B cell (primary cell): ENCODE measurements around the gene GPRC5B. TPM values are rescaled to one million over a fixed set of nuclear protein-coding genes. Genes with fewer than 3 reads are reported as not detected.

ENCODE experiments used
- ATAC-seq: fragments of 200-7000 bp; cut with Tn5 transposase; one replicate; pipeline ENCODE4 v1.10.0; 2021; ENCODE audit warnings: low read depth, mild to moderate bottlenecking, moderate number of reproducible peaks, moderate library complexity
- CTCF ChIA-PET: fragments of 350-600 bp; sonication (Branson Sonifier 250); formaldehyde crosslinking; loops from one replicate; lab custom pipeline; 2021; ENCODE audit warnings: antibody characterized with exemption, inconsistent platforms; lab: Charles Lee
- POLR2A ChIA-PET: fragments of 350-600 bp; sonication (Branson Sonifier 250); formaldehyde crosslinking; loops from one replicate; lab custom pipeline; 2021; ENCODE audit warnings: antibody characterized with exemption; lab: Charles Lee
- DNase-seq: peaks from one replicate; pipeline ENCODE4 v3.0.0; 2013
- H2AFZ ChIP-seq: 2 replicates; pipeline ENCODE4 v1.6.1; 2012; ENCODE audit warnings: mild to moderate bottlenecking, low read depth, low read length; ENCODE audit not compliant: insufficient read depth, poor library complexity, severe bottlenecking
- H3K27ac ChIP-seq, 2 donors: 1 replicate in 1 of 2; 2 replicates in 1 of 2; pipeline ENCODE4 v1.5.1; 2012 to 2013; ENCODE audit warnings: low read length in 2 of 2, mild to moderate bottlenecking in 2 of 2, moderate library complexity in 1 of 2
- H3K27me3 ChIP-seq, 4 experiments: fragments of 200-600 bp in 1 of 4; sonication (generic) in 1 of 4; replicated peaks in 1 of 4; 1 replicate in 2 of 4; 2 replicates in 2 of 4; pipeline versions ENCODE4 v1.6.1 to v1.7.0; 2013 to 2016; ENCODE audit warnings: low read length in 3 of 4, mild to moderate bottlenecking in 2 of 4, mixed read lengths in 1 of 4, moderate library complexity in 1 of 4; ENCODE audit not compliant: insufficient read depth in 4 of 4, control insufficient read depth in 3 of 4; ENCODE audit errors: control extremely low read depth in 1 of 4
- H3K36me3 ChIP-seq, 2 experiments: replicated peaks in 1 of 2; 1 replicate in 1 of 2; 2 replicates in 1 of 2; pipeline versions ENCODE4 v1.6.1 to v1.7.1; 2013; ENCODE audit warnings: low read length in 1 of 2; ENCODE audit not compliant: insufficient read depth in 2 of 2, control insufficient read depth in 1 of 2; ENCODE audit errors: control extremely low read depth in 1 of 2, extremely low read depth in 1 of 2
- H3K4me1 ChIP-seq, 2 donors: fragments of 200-600 bp in 1 of 2; sonication (generic) in 1 of 2; 1 replicate in 1 of 2; 2 replicates in 1 of 2; pipeline versions ENCODE4 v1.5.1 to v1.6.1; 2013 to 2017; ENCODE audit warnings: low read length in 2 of 2; ENCODE audit not compliant: control insufficient read depth in 2 of 2, insufficient read depth in 2 of 2
- H3K4me2 ChIP-seq: replicated peaks from 2 replicates; pipeline ENCODE3; 2012; ENCODE audit warnings: mild to moderate bottlenecking, low read depth, low read length; ENCODE audit not compliant: poor library complexity, severe bottlenecking
- H3K4me3 ChIP-seq, 5 experiments: fragments of 200-600 bp in 1 of 5; sonication (generic) in 1 of 5; 1 replicate in 3 of 5; 2 replicates in 2 of 5; pipeline versions ENCODE4 v1.5.1 to v1.7.0; 2011 to 2016; ENCODE audit warnings: low read length in 4 of 5, mild to moderate bottlenecking in 4 of 5, low read depth in 2 of 5, control low read depth in 1 of 5, moderate library complexity in 1 of 5; ENCODE audit not compliant: insufficient read depth in 1 of 5; ENCODE audit errors: control extremely low read depth in 1 of 5, extremely low read depth in 1 of 5
- H3K79me2 ChIP-seq: fragments of 200-600 bp; sonication (generic); one replicate; pipeline ENCODE4 v1.6.0; 2016; ENCODE audit warnings: low read length; ENCODE audit not compliant: control insufficient read depth, insufficient read depth
- H3K9ac ChIP-seq: fragments of 200-600 bp; sonication (generic); 2 replicates; pipeline ENCODE4 v1.6.1; 2017; ENCODE audit warnings: mild to moderate bottlenecking, low read length, moderate library complexity
- H3K9me3 ChIP-seq, 3 donors: one replicate each; pipeline versions ENCODE4 v1.6.1 to v1.7.1; 2013; ENCODE audit warnings: low read length in 2 of 3; ENCODE audit not compliant: control insufficient read depth in 2 of 3, insufficient read depth in 1 of 3; ENCODE audit errors: control extremely low read depth in 1 of 3
- H4K20me1 ChIP-seq: 2 replicates; pipeline ENCODE4 v1.6.0; 2012; ENCODE audit warnings: mild to moderate bottlenecking, low read length; ENCODE audit not compliant: insufficient read depth, control insufficient read depth, poor library complexity, severe bottlenecking
- H3K27ac Mint-ChIP-seq: one replicate; pipeline ENCODE4 v1.8.0; 2021; ENCODE audit warnings: mixed read lengths
- H3K27me3 Mint-ChIP-seq: one replicate; pipeline ENCODE4 v1.8.0; 2021; ENCODE audit warnings: mixed read lengths
- H3K4me1 Mint-ChIP-seq: one replicate; pipeline ENCODE4 v1.8.0; 2021; ENCODE audit warnings: mixed read lengths
- H3K4me3 Mint-ChIP-seq: one replicate; pipeline ENCODE4 v1.8.0; 2021; ENCODE audit warnings: mixed read lengths
- H3K9me3 Mint-ChIP-seq: one replicate; pipeline ENCODE4 v1.8.0; 2022; ENCODE audit warnings: mixed read lengths; ENCODE audit not compliant: insufficient read depth
- CTCF ChIP-seq: fragments of 200-600 bp; IDR thresholded peaks from one replicate; pipeline ENCODE4 v1.8.0; 2022; ENCODE audit warnings: antibody characterized with exemption, mild to moderate bottlenecking
- EZH2 ChIP-seq: IDR thresholded peaks from 2 replicates; pipeline ENCODE4 v1.6.1; 2012; ENCODE audit warnings: borderline replicate concordance, low read depth, mild to moderate bottlenecking, moderate library complexity, low read length; ENCODE audit not compliant: insufficient read depth, poor library complexity, severe bottlenecking
- WGBS: methylation state at CpG from one replicate; pipeline ENCODE4 v1.1.5; 2013; ENCODE audit warnings: missing lambda C conversion rate; ENCODE audit not compliant: insufficient coverage; 5-methylcytosine and 5-hydroxymethylcytosine counted together
- intact Hi-C: fragments of 100-400 bp; cut with micrococcal nuclease; formaldehyde crosslinking; loops from one replicate; pipeline ENCODE4 v1.10.0; 2022
- polyA plus RNA-seq: library from polyadenylated mRNA; depleted of rRNA; stranded (reverse); fragments of >200 nt; gene quantifications from 2 replicates; pipeline ENCODE4 v1.2.3, GENCODE V29; 2012
- total RNA-seq, 2 donors: library from RNA; stranded (reverse); fragments of 120-200 nt in 1 of 2; gene quantifications; 1 replicate in 1 of 2; 2 replicates in 1 of 2; pipeline versions ENCODE4 v1.2.3 to v1.2.4, GENCODE V29; 2013 to 2022

The GPRC5B gene
- total and polyA plus RNA-seq, 2 donors (not counting 1 experiment from before 2014, with no cell fraction given), result not detected

GRCh38 chr16:19898924-19899604 lies 14.4 kb upstream of the GPRC5B start:
- 22% methylated on average over 6 of the region's 13 CpGs for WGBS
- no peak overlapping the region for H3K4me2 ChIP-seq
- DNase-seq, result peak; percentile 46

More at GRCh38 chr16:19898924-19899604, 14.4 kb upstream of the GPRC5B start:
- Mint-ChIP-seq H3K4me3 (no peak overlapping the region), H3K9me3 (no peaks in the 10 kb centered on the region), H3K27me3 (peaks cover 9% of the 10 kb centered on the region), H3K4me1 (no peaks in the 10 kb centered on the region), H3K27ac (no peak overlapping the region)
- H3K9ac ChIP-seq, result no peak overlapping the region
- H4K20me1 ChIP-seq, result no peaks in the 10 kb centered on the region
- no peaks in the 10 kb centered on the region for H3K4me1 ChIP-seq
- CTCF ChIA-PET, result interaction anchor here (0.7 to 1.4 kb wide), 6 partner anchors 8 to 502 kb away, joined by 3 to 9 read pairs (median 4); no protein-coding TSS in a partner anchor
- intact Hi-C loops, result loop anchor here (2.0 kb wide), 1 partner anchor 484 kb away; no protein-coding TSS in a partner anchor
- peak; percentile 24 for ATAC-seq
- POLR2A ChIA-PET, result interaction anchor here (0.6 kb wide), 1 partner anchor 15 kb away, joined by 8 read pairs; no protein-coding TSS in a partner anchor
- TF ChIP-seq CTCF, result peak; percentile 76
- no peak for TF ChIP-seq EZH2
- no peaks in the 10 kb centered on the region for H3K27me3 ChIP-seq
- H3K36me3 ChIP-seq, result no peaks in the 10 kb centered on the region
- H3K9me3 ChIP-seq, result peaks cover 0 to 3% (median 0%) of the 10 kb centered on the region in 3 donors
- H2AFZ ChIP-seq, result no peak overlapping the region
- H3K27ac ChIP-seq, result no peak overlapping the region
- no peaks in the 10 kb centered on the region for H3K79me2 ChIP-seq
- H3K4me3 ChIP-seq, result no peak overlapping the region
